CD4-positive, alpha-beta T cell treated with Interferon alpha-2 for 1 hour (primary cell): Measurements from ENCODE around the gene CDK19.

ENCODE experiments used
- DNase-seq, 2 donors: peaks; one replicate each; pipeline ENCODE4 v3.0.0-alpha.2; 2020 to 2022

Gene CDK19

DNA sequence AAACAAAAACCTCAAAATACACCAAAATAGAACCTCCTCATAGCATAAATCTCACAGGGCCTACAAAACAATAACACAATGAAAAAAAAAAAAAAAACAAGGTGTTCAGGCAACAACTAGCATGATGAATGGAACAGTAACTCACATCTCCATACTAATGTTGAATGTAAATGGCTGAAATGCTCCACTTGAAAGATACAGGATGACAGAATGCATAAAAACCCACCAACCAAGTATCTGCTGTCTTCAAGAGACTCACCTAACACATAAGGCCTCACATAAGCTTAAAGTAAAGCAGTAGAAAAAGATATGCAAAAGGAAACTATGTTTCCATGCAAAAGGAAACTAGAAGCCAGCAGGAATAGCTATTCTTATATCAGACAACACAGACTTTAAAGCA lies 121.3 kb downstream of the CDK19 start:
- DNase-seq: no peak

DNA sequence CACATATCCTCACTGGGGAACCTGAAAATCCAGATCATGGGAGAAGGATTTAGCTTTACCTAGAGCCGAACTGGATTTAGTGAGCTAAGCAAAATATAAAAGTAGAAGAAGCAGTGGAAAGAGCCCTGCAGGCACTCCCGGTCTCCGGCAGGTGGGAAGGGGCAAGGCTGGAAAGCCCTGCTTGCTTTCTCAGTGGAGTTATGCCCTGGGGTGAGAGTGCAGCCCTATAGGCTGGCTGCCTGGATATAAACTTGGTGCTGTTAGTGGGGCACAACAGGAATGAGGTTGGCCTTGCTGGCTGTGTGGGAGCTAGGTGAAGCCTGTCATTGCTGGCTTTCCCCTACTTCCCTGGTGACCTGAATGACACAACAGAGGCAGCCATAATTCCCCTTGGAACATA lies 122.0 kb downstream of the CDK19 start:
- DNase-seq: no peak

DNA sequence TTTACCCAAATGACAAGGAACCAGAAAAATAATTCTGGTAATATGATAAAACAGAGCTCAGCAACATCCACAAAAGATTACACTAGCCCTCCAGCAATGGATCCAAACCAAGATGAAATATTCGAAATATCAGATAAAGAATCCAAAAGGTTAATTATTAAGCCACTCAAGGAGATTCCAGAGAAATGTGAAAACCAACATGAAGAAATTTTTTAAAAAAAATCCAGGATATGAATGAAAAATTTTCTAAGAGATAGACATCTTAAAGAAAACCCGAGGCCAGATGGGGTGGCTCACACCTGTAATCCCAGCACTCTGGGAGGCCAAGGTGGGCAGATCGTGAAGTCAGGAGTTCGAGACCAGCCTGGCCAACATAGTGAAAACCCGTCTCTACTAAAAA lies 124.4 kb downstream of the CDK19 start:
- no peak for DNase-seq

DNA sequence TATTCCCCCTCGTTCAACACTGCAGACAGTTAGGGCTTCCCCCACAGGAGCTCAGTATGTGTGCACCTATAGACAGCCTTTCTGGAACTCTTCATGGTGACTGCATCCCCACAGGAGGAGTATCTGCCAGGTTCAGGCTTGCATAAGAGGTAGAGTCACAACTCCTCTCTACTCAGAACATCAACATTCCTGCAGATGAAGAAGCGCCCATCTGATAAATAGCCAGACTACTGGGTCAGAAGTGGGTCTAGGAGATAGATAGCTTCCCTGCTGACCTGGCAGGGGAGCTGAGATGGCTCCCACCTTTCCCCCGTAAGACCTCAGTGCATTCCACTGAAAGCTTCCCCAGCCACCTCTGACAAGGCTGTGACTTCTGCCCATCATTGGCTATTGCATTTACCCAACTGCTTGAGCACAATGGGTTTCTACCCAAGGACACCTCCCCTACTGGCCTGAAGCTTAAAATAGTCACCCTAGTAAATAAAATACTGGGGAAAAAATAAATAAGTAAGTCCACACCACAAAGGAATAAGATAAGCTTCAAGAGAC lies 125.1 kb downstream of the CDK19 start:
- no peak for DNase-seq

DNA sequence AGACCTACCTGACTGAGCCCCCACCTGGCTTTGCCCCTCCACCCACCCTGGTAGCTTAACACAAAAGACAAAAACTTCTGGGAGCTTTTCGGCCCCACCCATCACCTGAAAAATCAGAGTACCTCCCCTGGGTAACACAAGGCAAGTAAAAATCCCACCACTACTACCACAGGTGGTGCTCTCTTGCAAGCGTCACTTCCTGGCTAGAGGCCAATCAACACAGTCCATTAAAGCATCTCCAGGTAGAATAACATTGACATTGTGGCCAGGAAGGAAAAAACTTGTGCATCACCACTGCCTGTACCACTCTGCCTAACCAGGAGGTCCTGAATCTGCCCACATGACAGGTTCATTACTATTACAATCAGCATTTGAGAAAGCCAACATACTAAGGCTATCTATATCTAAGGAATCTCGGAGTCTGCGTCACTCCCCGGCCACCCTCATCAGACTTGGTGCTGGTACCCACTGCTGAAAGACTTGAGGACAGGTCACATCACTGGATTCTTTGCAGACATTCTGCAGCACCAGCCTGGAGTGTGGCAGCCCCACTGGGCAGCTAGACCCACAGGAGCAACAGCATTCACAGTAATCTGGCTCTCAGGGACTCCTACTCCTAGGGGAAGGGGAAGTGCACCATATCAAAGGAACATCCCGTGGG lies 125.9 kb downstream of the CDK19 start:
- peak in 1 of 2 donors; percentile 33 for DNase-seq

DNA sequence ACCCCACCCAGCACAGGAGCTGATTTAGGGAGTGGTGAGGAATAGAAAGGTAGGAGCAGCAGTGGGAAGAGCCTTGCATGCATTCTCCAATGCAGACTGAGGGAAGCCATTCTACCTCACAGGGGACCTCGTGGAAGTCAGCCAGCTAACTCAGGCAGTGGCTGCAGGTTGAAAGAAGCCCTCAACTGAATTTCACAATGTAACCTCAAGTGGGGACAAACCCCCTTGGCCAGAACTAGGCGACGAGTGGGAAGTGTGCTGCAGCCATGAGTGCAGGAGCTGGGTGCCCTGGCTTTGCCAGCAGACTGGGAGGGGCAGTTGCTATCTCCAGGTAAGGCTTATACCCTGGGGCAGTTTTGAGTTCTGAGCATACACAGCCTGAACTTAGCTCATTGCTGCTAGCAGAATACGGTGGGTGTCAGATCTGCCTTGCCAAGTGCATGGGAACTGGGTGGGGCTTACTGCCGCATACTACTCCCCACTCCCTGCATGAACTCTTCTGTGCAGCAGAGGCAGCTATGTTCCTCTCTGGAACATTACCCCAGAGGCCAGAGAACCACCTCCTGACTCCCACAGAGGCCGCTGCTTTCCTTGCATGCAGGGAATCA lies 126.5 kb downstream of the CDK19 start:
- DNase-seq: no peak

DNA sequence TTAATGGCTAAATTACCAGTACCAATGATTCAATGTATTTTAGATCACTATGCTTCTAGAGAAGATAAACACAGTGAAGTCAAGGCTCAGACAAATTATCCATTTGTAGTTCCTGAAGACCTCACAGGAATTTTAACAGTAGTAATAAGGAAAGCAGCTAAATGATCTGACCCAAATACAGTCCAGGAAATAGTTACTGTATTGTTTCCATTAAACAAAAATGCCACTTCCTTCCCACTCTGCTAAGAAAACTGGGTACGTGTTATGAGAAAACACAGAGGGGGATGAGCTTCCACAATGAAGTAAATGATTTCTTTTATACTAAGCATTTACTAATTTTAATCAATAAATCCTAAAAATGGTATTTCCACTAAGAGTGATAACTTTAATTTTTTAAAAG lies 127.9 kb downstream of the CDK19 start:
- DNase-seq: peak in 1 of 2 donors; percentile 26

DNA sequence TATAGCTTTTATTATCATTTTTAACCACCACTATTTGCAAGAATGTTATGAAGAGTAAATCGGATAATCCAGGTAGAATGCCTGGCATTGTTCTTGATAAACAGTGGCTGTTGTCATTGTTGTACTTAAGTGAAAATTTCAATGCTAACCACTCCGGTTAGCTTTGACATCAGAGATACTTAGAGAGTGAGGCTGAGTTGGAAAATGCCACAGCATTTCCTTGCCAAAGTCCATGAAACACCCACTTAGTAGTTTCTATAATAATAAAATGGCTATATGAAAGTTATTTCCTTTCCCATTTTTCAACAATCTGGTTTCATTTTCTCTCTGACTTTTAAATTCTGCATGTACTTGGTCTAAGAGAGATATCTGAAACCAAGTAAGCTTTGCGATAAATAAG lies 132.0 kb downstream of the CDK19 start:
- DNase-seq: no peak

DNA sequence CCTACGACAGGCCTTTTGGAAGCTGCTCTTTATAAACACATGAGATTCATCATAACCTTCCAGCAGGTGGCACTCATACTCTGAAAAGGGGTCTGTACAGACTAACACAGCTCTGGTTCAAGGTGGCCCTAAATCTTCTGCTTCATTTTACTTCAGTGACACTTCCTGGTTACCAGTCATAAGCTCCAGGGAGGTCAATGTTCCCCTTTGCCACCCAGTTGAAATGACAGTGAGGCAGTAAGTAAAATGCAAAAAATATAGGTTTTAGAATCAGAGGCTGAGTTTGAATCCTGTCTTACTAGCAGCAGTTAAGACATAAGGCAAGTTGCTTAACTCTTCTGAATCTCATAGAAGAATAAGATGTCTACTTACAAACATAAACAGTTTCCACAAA lies 132.8 kb downstream of the CDK19 start:
- peak; percentile 77 to 87 for DNase-seq

DNA sequence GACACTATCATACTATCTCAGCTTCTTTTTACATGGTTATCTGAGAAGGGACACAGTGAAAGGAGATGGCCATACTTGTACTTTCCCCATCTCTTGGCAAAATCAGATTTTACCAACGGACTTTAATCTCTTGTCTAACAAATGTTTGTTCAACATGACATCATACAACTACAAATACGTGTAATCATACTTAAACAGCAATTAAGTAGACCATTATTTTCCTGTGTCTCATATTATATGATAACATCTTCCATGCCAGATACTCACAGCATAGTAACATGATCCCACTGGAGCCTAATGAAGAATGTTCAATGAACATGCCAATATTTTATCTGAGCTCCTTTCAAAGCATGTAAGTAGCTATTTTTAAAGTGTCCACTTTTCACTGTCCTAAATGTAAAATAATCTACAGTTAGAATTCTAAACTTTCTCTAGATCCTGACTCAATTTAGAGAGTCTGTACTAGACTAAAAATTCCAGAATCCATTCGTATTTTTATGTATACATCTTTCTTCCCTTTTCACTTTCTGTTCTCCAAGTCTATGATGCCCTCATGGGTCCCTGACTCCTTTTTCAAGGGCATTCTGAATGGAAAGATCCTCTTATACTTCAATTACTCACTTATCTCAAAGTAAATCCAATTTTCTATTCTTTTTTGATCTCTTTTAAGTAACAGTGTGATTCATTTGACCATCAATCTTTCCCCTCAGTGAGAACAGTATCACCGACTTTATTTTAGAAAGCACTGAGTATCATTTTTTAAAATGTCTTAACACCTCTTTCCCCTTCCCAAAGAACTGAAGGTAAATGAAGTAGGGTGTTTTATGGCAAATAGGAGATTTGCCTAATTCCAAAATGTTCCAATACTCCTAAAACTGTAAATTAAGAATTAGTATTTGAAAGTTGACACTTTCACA lies 133.5 kb downstream of the CDK19 start:
- no peak for DNase-seq

DNA sequence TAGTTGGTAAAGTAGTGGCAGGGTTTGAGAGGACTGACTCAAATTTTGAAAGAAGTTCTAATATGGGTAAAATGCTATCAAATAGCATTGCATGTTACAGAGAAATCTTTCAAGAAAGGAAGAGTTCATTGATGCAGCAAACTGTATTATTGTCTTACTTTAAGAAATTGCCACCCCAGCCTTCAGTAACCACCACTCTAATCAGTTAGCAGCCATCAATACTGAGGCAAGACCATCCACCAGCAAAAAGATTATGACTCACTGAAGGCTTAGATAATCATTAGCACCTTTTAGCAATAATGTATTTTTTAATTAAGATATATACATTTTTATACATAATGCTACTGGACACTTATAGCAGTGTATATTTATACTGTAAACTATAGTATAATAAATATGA lies 138.9 kb downstream of the CDK19 start:
- no peak for DNase-seq

DNA sequence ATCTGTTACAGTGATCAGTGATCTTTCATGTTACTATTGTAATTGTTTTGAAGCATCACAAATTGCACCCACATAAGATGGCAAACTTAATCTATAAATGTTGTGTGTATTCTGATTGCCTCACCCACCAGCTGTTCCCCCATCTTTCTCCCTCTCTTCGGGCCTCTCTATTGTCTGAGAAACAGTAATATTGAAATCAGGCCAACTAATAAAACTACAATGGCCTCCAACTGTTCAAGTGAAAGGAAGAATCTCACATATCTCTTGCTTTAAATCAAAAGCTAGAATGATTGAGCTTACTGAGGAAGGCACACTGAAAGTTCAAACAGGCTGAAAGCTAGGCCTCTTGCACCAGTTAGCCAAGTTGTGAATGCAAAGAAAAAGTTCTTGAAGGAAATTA lies 141.2 kb downstream of the CDK19 start:
- DNase-seq: no peak

DNA sequence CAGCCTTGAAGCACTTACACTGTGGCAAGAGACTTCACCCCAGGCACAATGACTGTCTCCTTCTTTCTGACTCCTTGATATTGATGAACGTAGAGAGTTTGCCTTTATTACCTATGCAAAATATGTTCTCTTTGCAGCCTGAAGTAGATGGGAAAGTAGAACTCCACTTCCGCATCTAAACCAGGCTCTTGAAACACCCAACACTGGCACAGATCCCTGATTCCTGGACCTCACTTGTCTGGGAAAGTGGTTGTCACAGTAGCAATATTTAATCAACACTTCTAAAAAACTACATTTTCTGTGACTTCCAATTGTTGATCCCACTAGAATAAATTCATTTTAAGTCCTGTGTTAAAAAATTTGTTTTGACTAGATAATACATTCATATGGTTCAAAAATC lies 143.1 kb downstream of the CDK19 start:
- no peak for DNase-seq

DNA sequence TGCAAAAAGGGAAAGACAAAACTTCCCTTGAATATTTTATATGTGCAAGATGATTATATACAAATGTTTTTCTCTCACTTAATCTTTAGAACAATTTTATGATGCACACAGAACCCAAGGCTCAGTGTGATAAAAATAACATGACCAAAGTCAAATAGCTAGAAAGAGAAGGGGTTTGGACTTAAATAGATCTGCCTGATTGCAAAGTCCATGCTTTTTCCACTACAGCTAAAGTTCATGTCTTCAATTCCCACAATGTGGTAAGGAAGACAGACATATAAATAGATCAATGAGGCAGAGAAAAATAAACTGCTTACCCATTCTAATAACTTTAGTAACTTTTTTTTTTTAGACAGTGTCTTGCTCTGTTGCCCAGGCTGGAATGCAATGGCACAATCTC lies 143.8 kb downstream of the CDK19 start:
- no peak for DNase-seq

DNA sequence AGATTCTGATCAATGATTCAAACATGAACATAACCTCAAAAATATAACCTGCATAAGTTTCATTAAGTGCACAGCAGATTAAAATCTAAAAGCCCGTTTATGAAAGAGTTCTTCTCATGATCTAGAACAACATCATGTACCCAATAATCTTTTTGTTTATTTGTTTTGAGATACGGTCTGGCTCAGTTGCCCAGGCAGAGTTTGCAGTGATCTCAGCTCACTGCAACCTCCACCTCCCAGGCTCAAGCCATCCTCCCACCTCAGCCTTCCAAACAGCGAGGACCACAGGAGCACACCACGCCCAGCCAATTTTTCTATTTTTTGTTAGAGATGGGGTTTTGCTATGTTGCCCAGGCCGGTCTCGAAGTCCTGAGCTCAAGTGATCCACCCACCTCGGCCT lies 149.7 kb downstream of the CDK19 start:
- DNase-seq: no peak

DNA sequence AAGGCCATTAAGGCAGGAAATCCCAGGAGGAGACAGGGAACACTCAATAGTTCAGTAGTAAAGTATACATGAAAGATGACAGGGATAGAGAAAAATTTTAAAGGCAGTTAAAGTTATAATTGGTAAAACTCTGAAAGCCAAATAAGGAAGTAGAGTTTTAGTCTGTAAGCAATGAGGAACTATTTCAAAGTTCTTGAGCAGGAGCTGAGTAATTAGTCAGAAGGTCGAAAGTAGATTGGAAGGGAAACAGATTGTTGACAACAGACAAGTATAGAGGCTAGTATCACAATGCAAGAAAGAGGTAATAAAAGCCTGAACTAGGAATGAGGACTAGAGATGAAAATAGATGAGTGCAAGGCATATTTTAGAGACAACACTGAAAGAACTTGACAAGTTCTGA lies 150.3 kb downstream of the CDK19 start:
- no peak for DNase-seq

DNA sequence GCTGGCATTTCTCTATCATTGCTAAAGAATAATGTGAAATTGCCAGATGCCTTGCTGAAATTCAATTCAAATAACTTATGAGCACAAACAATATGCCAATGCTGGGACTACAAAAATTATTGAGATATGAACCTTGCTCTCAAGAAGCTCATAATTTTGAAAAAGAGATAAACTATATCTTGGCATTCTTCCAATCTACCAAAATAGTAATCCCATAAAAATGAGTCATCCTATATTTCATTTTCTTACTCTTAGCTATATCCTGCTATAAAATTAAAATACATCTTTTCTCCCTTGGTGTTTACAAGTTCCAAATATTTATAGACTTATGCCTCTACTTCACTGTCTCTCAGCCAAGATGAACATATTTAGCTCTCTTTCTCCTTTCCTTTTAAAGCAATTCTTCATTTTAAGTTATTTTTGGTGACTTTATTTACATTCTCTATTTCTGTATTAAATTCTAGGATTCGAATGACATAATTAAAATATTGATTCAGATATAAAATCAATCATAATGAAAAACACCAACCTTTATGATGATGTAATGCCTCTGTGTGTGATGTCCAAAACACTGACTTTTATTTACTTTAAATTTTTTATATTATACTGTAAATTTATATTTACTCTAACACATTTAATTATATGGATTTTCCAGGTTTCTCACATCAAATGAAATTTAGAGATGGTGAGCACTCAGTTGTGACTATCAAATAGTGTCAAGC lies 152.6 kb downstream of the CDK19 start:
- DNase-seq: no peak

DNA sequence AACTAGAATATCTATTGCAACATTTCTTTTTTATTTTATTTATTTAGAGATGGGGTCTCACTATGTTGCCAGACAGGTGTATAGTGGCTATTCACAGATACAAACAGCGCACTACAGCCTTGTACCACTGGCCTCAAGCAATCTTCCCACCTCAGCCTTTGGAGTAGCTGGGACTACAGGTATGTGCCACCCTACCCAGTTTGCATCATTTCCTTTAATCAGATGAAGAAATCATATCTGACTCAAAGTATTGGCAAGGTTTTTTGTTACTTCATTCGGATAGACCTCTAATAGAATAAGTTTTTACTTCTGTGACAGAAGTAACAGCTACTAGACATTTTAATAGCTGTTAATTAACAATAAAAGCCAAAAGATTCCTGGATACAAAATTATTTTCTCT lies 153.9 kb downstream of the CDK19 start:
- DNase-seq: no peak

DNA sequence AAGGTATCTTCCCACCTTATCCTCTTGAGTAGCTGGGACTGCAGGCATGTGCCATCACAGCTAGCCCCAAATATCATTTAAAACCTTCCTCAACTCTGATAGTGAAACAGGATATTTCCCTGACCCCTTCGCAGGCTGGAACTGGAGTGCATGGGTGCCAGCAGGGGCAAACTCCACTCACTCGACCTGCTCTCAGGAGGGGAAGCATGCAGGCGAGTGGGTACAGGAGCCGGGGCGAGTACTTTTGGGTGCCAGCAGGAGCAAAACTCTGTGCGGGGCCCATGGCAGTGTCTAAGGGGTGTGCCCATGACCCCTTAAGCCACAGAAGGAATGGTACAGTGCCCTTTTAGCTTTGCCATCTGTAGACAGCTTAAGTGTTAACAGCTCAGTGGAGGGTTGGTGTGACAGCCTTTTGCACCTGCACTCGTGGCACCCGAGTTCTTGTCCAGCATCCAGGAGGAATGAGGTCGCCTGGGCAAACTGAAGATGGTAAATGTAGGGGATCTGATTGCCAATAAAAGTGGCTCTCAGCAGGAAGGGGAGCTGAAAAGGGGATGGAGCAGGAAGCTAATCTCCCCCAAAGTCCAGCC lies 155.1 kb downstream of the CDK19 start:
- no peak for DNase-seq

DNA sequence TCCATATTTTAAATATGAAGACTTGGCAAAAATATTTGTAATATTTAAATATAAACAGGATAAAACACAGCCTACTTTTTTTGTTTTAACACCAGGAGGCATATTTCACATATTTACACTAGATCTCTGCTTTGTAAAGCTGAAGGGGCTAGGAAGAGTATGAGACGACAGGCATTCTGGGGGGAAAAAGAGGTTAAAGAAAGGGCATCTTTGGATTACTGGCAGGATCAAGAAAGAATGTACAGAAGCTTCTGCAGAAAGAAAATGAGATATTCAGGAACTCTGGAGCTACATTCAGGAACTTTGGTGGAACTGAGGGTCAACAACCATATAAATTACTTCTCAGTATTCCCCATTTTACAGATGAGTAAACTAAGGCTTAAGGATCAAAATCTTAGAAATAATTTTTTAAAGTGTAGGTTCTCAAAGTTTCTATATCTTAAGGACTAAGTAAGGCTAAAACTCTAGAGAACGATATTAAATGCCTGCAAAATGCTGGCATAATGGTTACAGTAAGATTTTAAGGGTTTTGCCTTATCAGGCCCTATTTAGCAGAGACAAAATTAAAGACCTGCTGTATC lies 156.5 kb downstream of the CDK19 start:
- DNase-seq: no peak

DNA sequence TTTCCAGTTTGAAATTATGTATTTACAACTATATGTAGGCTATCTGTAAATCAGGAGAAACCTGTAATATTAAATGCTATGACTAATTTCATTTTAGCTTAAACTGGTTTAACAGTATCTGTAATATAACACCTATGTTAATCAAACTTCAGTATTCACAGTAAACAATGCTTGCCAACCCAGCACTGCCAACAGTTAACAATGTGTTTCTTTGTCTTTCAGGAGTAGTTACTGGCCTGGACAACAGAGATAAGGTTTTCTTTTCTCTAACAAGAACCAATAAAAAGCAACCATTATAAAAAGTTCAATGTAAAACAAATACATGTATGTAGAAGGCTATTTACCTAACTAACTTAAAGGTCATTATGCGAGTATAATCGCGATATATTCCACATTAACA lies 158.8 kb downstream of the CDK19 start:
- no peak for DNase-seq

DNA sequence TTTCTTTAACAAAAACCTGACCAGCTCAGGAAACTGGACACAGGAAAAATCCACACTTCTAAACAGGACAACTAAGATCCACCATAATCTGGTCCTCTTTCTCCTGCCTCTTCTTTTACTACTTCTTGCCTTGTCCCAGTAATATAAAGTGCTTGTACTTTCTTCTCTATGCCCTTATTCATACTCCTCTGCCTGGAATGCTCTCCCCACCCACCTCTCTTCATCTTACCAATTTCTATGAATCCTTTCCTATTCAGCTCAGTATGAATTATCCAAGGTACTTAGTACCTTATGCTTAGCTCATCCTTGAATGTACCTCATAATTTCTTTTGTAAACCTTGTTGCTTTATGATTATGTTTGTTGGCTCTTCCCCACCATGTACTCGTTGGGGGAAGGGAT lies 159.4 kb downstream of the CDK19 start:
- DNase-seq: no peak
